GM12878 (cell line): ENCODE data around the gene ARHGAP32. TPM values are rescaled to one million over a fixed set of nuclear protein-coding genes. Genes with fewer than 3 reads are reported as not detected.

Experiments used
- ATAC-seq: fragments of 200-7000 bp; cut with Tn5 transposase; 3 replicates; pipeline ENCODE4 v1.9.1; 2020; ENCODE audit warnings: mild to moderate bottlenecking, moderate library complexity
- BruUV-seq: library from RNA; stranded (reverse); fragments of 400-500 nt; replicated peaks from 2 replicates; lab custom pipeline; 2021; lab: Mats Ljungman, UMichigan
- CTCF ChIA-PET: fragments of 300-600 bp; sonication (Branson Sonifier 250); formaldehyde crosslinking; extraction: SDS; loops from one replicate; lab custom pipeline; 2021; ENCODE audit warnings: inconsistent platforms; lab: Yijun Ruan, JAX
- POLR2A ChIA-PET: fragments of 350-600 bp; formaldehyde crosslinking; extraction: SDS; loops from one replicate; lab custom pipeline; 2021; ENCODE audit warnings: inconsistent platforms; lab: Charles Lee
- RAD21 ChIA-PET: fragments of 300-600 bp; sonication (Branson Sonifier 250); formaldehyde crosslinking; loops from one replicate; lab custom pipeline; 2023; ENCODE audit warnings: antibody characterized with exemption; ENCODE audit not compliant: unreplicated experiment; lab: Charles Lee
- SMC1A ChIA-PET: fragments of 300-600 bp; sonication (Branson Sonifier 250); formaldehyde crosslinking; loops from one replicate; lab custom pipeline; 2023; ENCODE audit not compliant: unreplicated experiment, uncharacterized antibody; lab: Charles Lee
- DNase-seq: peaks from one replicate; pipeline ENCODE4 v3.0.0-alpha.2; 2011; ENCODE audit warnings: low read depth, low spot score
- FAIRE-seq: peaks from 3 replicates; lab custom pipeline; 2011; peaks lifted over from hg19 to GRCh38; lab: Jason Lieb, UNC
- H2AFZ ChIP-seq: 2 replicates; pipeline ENCODE4 v1.6.0; 2011; ENCODE audit warnings: low read depth, low read length, control low read depth; ENCODE audit not compliant: control insufficient read depth
- H3K27ac ChIP-seq: 2 replicates; pipeline ENCODE4 v1.5.1; 2011; ENCODE audit warnings: control low read depth; ENCODE audit not compliant: control insufficient read depth, insufficient read depth
- H3K27me3 ChIP-seq, 2 experiments: replicated peaks in 1 of 2; 2 replicates each; pipeline versions ENCODE4 v1.6.0 to v1.6.1; 2011; ENCODE audit warnings: low read length in 1 of 2; ENCODE audit not compliant: control insufficient read depth in 2 of 2, insufficient read depth in 2 of 2
- H3K36me3 ChIP-seq, 2 experiments: 2 replicates each; pipeline ENCODE4 v1.5.1; 2011; ENCODE audit warnings: low read length in 1 of 2; ENCODE audit not compliant: control insufficient read depth in 2 of 2, insufficient read depth in 2 of 2
- H3K4me1 ChIP-seq: 2 replicates; pipeline ENCODE4 v1.6.1; 2011; ENCODE audit warnings: mild to moderate bottlenecking, low read length, moderate library complexity, mixed read lengths; ENCODE audit not compliant: control insufficient read depth, insufficient read depth
- H3K4me2 ChIP-seq: 2 replicates; pipeline ENCODE4 v1.6.0; 2011; ENCODE audit warnings: control low read depth; ENCODE audit not compliant: control insufficient read depth, insufficient read depth
- H3K4me3 ChIP-seq: fragments of 200-600 bp; sonication (generic); 2 replicates; pipeline ENCODE4 v1.5.1; 2016
- H3K79me2 ChIP-seq: 2 replicates; pipeline ENCODE4 v1.6.0; 2011; ENCODE audit warnings: low read length; ENCODE audit not compliant: control insufficient read depth, insufficient read depth
- H3K9ac ChIP-seq: 2 replicates; pipeline ENCODE4 v1.8.0; 2011; ENCODE audit warnings: low read length, control low read depth, mixed read lengths; ENCODE audit not compliant: control insufficient read depth, insufficient read depth
- H3K9me3 ChIP-seq: replicated peaks from 3 replicates; pipeline ENCODE4 v1.5.1; 2011; ENCODE audit warnings: mild to moderate bottlenecking, low read length; ENCODE audit not compliant: control insufficient read depth, insufficient read depth
- H4K20me1 ChIP-seq: 2 replicates; pipeline ENCODE4 v1.6.0; 2011; ENCODE audit not compliant: control insufficient read depth, insufficient read depth
- BMI1 ChIP-seq: fragments of 450-650 bp; IDR thresholded peaks from 2 replicates; pipeline ENCODE4 v1.6.1; 2016; ENCODE audit warnings: mild to moderate bottlenecking, moderate library complexity, borderline replicate concordance
- HCFC1 ChIP-seq: fragments of 150-350 bp; IDR thresholded peaks from 2 replicates; pipeline ENCODE4 v1.6.1; 2014; ENCODE audit warnings: low read length
- JUND ChIP-seq: IDR thresholded peaks from 2 replicates; pipeline ENCODE4 v1.6.1; 2012; ENCODE audit warnings: low read depth, mild to moderate bottlenecking, low read length, improper control_type of control experiment, moderate library complexity
- MTA3 ChIP-seq: IDR thresholded peaks from 2 replicates; pipeline ENCODE4 v1.6.1; 2012; ENCODE audit warnings: low read length, inconsistent platforms, borderline replicate concordance
- NR2F1 ChIP-seq: fragments of 450-650 bp; conservative IDR thresholded peaks from 2 replicates; pipeline ENCODE4 v1.6.1; 2017; ENCODE audit warnings: mild to moderate bottlenecking
- RFX5 ChIP-seq: IDR thresholded peaks from 2 replicates; pipeline ENCODE4 v1.6.1; 2011; ENCODE audit warnings: low read depth, low read length, improper control_type of control experiment
- SMARCA5 ChIP-seq: fragments of 450-650 bp; IDR thresholded peaks from 2 replicates; pipeline ENCODE4 v1.6.1; 2017; ENCODE audit warnings: mild to moderate bottlenecking
- TAF1 ChIP-seq: IDR thresholded peaks from 2 replicates; pipeline ENCODE4 v1.6.1; 2011; ENCODE audit warnings: mild to moderate bottlenecking, low read depth, low read length, borderline replicate concordance
- TBL1XR1 ChIP-seq: IDR thresholded peaks from 2 replicates; pipeline ENCODE4 v1.6.1; 2012; ENCODE audit warnings: low read depth, low read length, improper control_type of control experiment
- USF1 ChIP-seq: IDR thresholded peaks from 2 replicates; pipeline ENCODE4 v1.6.1; 2011; ENCODE audit warnings: borderline replicate concordance, low read depth, mild to moderate bottlenecking, moderate library complexity, mixed read lengths, low read length; ENCODE audit not compliant: insufficient read depth; ENCODE audit errors: extremely low read length
- WGBS: methylation state at CpG from one replicate; pipeline ENCODE4 v1.1.6; 2016; ENCODE audit warnings: low lambda C conversion rate; ENCODE audit not compliant: insufficient replicate concordance, insufficient coverage; ENCODE audit errors: missing lambda C conversion rate; 5-methylcytosine and 5-hydroxymethylcytosine counted together
- in situ Hi-C: fragments of 300-500 bp; cut with MboI; formaldehyde crosslinking; loops from 9 replicates; pipeline ENCODE4 v1.14.3; 2018; ENCODE audit warnings: mixed read lengths
- intact Hi-C: fragments of 100-400 bp; cut with micrococcal nuclease; formaldehyde crosslinking; loops from one replicate; pipeline ENCODE4 v1.14.2; 2022; ENCODE audit not compliant: unreplicated experiment
- polyA plus RNA-seq, 11 experiments: library from polyadenylated mRNA; depleted of rRNA in 4 of 11; unstranded in 6 of 11; stranded (reverse) in 5 of 11; fragments of >200 nt; fragmentation: Nextera tagmentation in 4 of 11; fragmentation: Illumina TruSeq in 1 of 11; extraction: Ambion mirVana in 4 of 11; extraction: Trizol in 1 of 11; gene quantifications; 1 replicate in 1 of 11; 2 replicates in 10 of 11; pipeline versions ENCODE4 v1.2.1 to v1.2.3, GENCODE V29; 2011 to 2016; ENCODE audit warnings: inconsistent platforms in 2 of 11, missing spikeins in 2 of 11, low read depth in 1 of 11
- total RNA-seq, 4 experiments: library from RNA; depleted of rRNA in 3 of 4; stranded (reverse); fragments of >200 nt in 3 of 4; fragmentation: Illumina TruSeq in 1 of 4; extraction: Trizol in 1 of 4; gene quantifications; 2 replicates each; pipeline versions ENCODE4 v1.2.1 to v1.2.3, GENCODE V29; 2013 to 2021
- TF ChIP-seq, protein P1 (sequence below): fragments of 450-650 bp; conservative IDR thresholded peaks from 2 replicates; pipeline ENCODE4 v1.6.1; 2017; ENCODE audit warnings: mild to moderate bottlenecking, moderate library complexity

Gene ARHGAP32
- total and polyA plus RNA-seq, 10 of the 15 experiments (the other 5 are each of a cell fraction or from before 2014, with no cell fraction given), result under 0.01 to 0.46 (median 0.12) TPM; not detected in 1

- Histone ChIP-seq H3K9me3 (no peaks in the 10 kb centered on the region), H3K27me3 (peaks cover 0 to 3% of the 10 kb centered on the region in 2 experiments; a peak in 3 of 4 replicates), H3K4me2 (no peak overlapping the region), H3K36me3 (no peaks in the 10 kb centered on the region), H2AFZ (no peak overlapping the region), H3K27ac (no peak overlapping the region), H3K4me1 (no peaks in the 10 kb centered on the region), H3K4me3 (no peak overlapping the region), H4K20me1 (no peaks in the 10 kb centered on the region), H3K9ac (no peak overlapping the region), H3K79me2 (no peaks in the 10 kb centered on the region)
- no peak for TF ChIP-seq MTA3
- DNase-seq (no peak), FAIRE-seq (no peak), ATAC-seq (no peak)
- no TSS peak for BruUV-seq
- POLR2A ChIA-PET, result no interaction called here
- CTCF ChIA-PET, result interaction anchor here (1.2 kb wide), 1 partner anchor 14 kb away, joined by 3 read pairs; no protein-coding TSS in a partner anchor
- intact Hi-C loops, result no loop called here
- in situ Hi-C loops, result no loop called here
- SMC1A ChIA-PET, result interaction anchor here (1.2 kb wide), 1 partner anchor 8 kb away, joined by 4 read pairs; no protein-coding TSS in a partner anchor
- 31% methylated on average over 3 of the region's 3 CpGs for WGBS
- RAD21 ChIA-PET, result no interaction called here
These were observed 276.0 kb downstream of the ARHGAP32 start for GRCh38 chr11:128916037-128916572.

- Histone ChIP-seq H3K27ac (no peak overlapping the region), H4K20me1 (no peaks in the 10 kb centered on the region), H3K36me3 (no peaks in the 10 kb centered on the region), H3K27me3 (peaks cover 0 to 3% of the 10 kb centered on the region in 2 experiments; a peak in 3 of 4 replicates), H3K4me2 (no peak overlapping the region), H3K9me3 (no peaks in the 10 kb centered on the region), H3K9ac (no peak overlapping the region), H3K4me1 (no peaks in the 10 kb centered on the region), H2AFZ (no peak overlapping the region), H3K4me3 (no peak overlapping the region), H3K79me2 (no peaks in the 10 kb centered on the region)
- no TSS peak for BruUV-seq
- DNase-seq, result no peak
- ChIA-PET POLR2A (interaction anchor here (0.5 kb wide), 1 partner anchor 627 kb away, joined by 3 read pairs; no protein-coding TSS in a partner anchor), CTCF (interaction anchor here (0.8 kb wide), 1 partner anchor 9 kb away, joined by 3 read pairs; no protein-coding TSS in a partner anchor), SMC1A (no interaction called here), RAD21 (no interaction called here)
- ATAC-seq, result no peak
- intact Hi-C loops, result no loop called here
- FAIRE-seq, result no peak
- WGBS, result 25% methylated on average over 6 of the region's 6 CpGs
- in situ Hi-C loops, result no loop called here
- no peak for TF ChIP-seq USF1
- TF ChIP-seq BMI1, result no peak
- no peak for TF ChIP-seq TAF1
- TF ChIP-seq TBL1XR1, result no peak
- no peak for TF ChIP-seq SMARCA5
- TF ChIP-seq, protein P1, sequence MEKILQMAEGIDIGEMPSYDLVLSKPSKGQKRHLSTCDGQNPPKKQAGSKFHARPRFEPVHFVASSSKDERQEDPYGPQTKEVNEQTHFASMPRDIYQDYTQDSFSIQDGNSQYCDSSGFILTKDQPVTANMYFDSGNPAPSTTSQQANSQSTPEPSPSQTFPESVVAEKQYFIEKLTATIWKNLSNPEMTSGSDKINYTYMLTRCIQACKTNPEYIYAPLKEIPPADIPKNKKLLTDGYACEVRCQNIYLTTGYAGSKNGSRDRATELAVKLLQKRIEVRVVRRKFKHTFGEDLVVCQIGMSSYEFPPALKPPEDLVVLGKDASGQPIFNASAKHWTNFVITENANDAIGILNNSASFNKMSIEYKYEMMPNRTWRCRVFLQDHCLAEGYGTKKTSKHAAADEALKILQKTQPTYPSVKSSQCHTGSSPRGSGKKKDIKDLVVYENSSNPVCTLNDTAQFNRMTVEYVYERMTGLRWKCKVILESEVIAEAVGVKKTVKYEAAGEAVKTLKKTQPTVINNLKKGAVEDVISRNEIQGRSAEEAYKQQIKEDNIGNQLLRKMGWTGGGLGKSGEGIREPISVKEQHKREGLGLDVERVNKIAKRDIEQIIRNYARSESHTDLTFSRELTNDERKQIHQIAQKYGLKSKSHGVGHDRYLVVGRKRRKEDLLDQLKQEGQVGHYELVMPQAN, result no peak
- no peak for TF ChIP-seq NR2F1
- TF ChIP-seq HCFC1, result no peak
- TF ChIP-seq RFX5, result no peak
- TF ChIP-seq JUND, result no peak
These were observed 277.0 kb downstream of the ARHGAP32 start for GRCh38 chr11:128915149-128915521.
